ENCODE measurements around the gene EPS15. TPM values are rescaled to one million over a fixed set of nuclear protein-coding genes. Genes with fewer than 3 reads are reported as not detected.

EPS15 gene
- total RNA-seq, 4 donors from 2014 or later = 43.8 to 74.0 (median 59.9) TPM

DNA sequence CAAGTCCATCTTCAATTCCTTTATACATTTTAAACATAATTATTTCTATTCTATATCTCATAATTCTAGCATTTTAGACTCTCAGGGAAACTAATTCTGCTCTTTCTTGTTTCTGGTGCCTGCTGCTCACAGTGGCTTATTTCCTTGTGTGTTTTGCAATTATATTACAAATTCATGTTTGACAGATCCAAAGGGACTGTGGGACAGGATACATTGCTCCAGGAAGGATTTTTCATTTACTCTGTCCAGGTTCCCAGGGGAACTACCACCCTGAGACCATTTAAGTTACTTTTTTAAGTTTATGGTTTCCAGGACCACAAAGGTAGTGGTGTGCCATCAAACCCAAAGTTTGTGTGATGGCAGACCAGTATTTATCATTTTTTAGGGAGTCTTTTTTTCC is 195.3 kb downstream of the EPS15 start:
- intact Hi-C loops (cut with DNase I; ENCODE audit: low total_unique reads) (no loop called here), in situ Hi-C loops (cut with MboI; ENCODE audit: low pct_ligation_motif_present in 1 of 4, low pct_unique_long_range_greater_than_20kb in 1 of 4, low sequenced_read_pairs in 3 of 4) (no loop called here)
- Histone ChIP-seq H3K36me3 (no peaks in the 10 kb centered on the region), H3K4me1 (peaks cover 0 to 12% (median 7%) of the 10 kb centered on the region in 4 donors), H3K4me3 (no peak overlapping the region), H3K27ac (no peak overlapping the region), H3K9me3 (no peaks in the 10 kb centered on the region), H3K27me3 (no peaks in the 10 kb centered on the region)
- DNase-seq = no peak
- TF ChIP-seq, protein P1, sequence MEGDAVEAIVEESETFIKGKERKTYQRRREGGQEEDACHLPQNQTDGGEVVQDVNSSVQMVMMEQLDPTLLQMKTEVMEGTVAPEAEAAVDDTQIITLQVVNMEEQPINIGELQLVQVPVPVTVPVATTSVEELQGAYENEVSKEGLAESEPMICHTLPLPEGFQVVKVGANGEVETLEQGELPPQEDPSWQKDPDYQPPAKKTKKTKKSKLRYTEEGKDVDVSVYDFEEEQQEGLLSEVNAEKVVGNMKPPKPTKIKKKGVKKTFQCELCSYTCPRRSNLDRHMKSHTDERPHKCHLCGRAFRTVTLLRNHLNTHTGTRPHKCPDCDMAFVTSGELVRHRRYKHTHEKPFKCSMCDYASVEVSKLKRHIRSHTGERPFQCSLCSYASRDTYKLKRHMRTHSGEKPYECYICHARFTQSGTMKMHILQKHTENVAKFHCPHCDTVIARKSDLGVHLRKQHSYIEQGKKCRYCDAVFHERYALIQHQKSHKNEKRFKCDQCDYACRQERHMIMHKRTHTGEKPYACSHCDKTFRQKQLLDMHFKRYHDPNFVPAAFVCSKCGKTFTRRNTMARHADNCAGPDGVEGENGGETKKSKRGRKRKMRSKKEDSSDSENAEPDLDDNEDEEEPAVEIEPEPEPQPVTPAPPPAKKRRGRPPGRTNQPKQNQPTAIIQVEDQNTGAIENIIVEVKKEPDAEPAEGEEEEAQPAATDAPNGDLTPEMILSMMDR (IDR thresholded peaks at IDR 0.05) = no peak
- TF ChIP-seq EP300 (IDR thresholded peaks at IDR 0.05; ENCODE audit: low read depth) (no peak), POLR2AphosphoS5 (IDR thresholded peaks at IDR 0.05) (no peak), POLR2A (IDR thresholded peaks at IDR 0.05) (no peak)

DNA sequence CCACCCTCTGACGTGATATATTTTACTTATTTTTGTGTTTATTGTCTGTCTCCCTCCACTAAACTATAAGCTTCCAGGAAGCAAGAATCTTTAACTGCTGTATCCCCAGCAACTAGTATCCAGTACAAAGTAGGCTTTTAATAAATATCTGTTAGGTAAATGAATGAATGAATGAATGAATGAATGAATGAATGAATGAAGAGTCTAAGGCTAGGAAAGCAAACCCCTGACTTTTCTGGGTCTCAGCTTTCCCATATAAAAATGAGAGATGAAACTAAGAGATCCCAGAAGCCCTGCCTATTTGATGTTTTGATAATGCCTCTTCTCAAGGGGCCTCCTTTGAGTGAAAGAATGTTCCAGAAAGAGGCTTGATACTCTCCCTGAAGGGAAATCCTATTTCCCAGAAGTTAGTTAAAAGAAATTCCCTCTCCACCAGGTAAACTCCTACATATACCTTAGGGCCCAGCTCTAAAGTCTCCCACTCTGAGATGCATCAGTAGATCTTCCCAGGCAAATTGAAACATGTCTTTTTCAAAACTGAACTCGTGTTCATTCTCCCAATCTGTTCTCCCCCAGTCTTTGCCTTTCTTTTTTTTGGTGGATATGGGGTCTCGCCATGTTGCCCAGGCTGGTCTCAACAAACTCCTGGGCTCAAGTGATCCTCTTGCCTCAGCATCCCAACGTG is 196.5 kb downstream of the EPS15 start:
- TF ChIP-seq POLR2A (IDR thresholded peaks at IDR 0.05) (no peak), POLR2AphosphoS5 (IDR thresholded peaks at IDR 0.05) (no peak), EP300 (IDR thresholded peaks at IDR 0.05; ENCODE audit: low read depth) (no peak)
- TF ChIP-seq, protein P1 (IDR thresholded peaks at IDR 0.05) = no peak
- Histone ChIP-seq H3K4me1 (peaks cover 0 to 11% (median 7%) of the 10 kb centered on the region in 4 donors), H3K27ac (no peak overlapping the region), H3K36me3 (no peaks in the 10 kb centered on the region), H3K27me3 (no peaks in the 10 kb centered on the region), H3K4me3 (no peak overlapping the region), H3K9me3 (no peaks in the 10 kb centered on the region)
- WGBS, 2 donors (ENCODE audit: low coverage in 1 of 2) = 84 to 88% methylated on average over 4 of the region's 4 CpGs
- in situ Hi-C loops (cut with MboI; ENCODE audit: low pct_ligation_motif_present in 1 of 4, low pct_unique_long_range_greater_than_20kb in 1 of 4, low sequenced_read_pairs in 3 of 4) = no loop called here
- DNase-seq = no peak
- intact Hi-C loops (cut with DNase I; ENCODE audit: low total_unique reads) = no loop called here

DNA sequence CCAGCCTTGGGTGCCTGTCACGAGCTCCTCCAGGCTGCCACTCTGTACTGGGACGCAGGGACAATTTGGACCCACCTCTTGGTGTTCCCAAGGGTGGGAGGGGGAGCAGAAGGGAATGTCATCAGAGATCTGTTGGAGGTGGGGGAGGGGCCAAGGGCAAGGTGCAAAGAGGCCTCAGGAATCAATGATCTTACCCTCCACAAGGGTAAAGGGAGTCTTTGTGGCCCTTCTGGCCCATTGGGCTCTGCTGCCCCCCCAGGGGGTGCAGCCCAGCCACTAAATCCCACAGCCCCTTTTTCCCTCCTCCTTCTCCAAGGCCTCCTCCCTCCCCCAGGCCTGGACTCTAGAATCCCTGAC is 197.2 kb downstream of the EPS15 start:
- no peaks in the 10 kb centered on the region for H3K36me3 ChIP-seq
- intact Hi-C loops (cut with DNase I; ENCODE audit: low total_unique reads) (no loop called here), in situ Hi-C loops (cut with MboI; ENCODE audit: low pct_ligation_motif_present in 1 of 4, low pct_unique_long_range_greater_than_20kb in 1 of 4, low sequenced_read_pairs in 3 of 4) (no loop called here)
- 76% methylated on average over 2 of the region's 2 CpGs; no CpG with 5 or more reads in 1 of the 2 donors for WGBS, 2 donors (ENCODE audit: low coverage in 1 of 2)
- no peaks in the 10 kb centered on the region for H3K27me3 ChIP-seq
- TF ChIP-seq POLR2AphosphoS5 (IDR thresholded peaks at IDR 0.05) (no peak), EP300 (IDR thresholded peaks at IDR 0.05; ENCODE audit: low read depth) (no peak), POLR2A (IDR thresholded peaks at IDR 0.05) (no peak)
- TF ChIP-seq, protein P1 (IDR thresholded peaks at IDR 0.05) = no peak
- peaks cover 0 to 11% (median 7%) of the 10 kb centered on the region in 4 donors for H3K4me1 ChIP-seq
- H3K27ac ChIP-seq = peak overlapping the region in 3 of 4 donors; percentile 14 to 57 (median 39)
- no peaks in the 10 kb centered on the region for H3K9me3 ChIP-seq
- DNase-seq = no peak
- H3K4me3 ChIP-seq = no peak overlapping the region

DNA sequence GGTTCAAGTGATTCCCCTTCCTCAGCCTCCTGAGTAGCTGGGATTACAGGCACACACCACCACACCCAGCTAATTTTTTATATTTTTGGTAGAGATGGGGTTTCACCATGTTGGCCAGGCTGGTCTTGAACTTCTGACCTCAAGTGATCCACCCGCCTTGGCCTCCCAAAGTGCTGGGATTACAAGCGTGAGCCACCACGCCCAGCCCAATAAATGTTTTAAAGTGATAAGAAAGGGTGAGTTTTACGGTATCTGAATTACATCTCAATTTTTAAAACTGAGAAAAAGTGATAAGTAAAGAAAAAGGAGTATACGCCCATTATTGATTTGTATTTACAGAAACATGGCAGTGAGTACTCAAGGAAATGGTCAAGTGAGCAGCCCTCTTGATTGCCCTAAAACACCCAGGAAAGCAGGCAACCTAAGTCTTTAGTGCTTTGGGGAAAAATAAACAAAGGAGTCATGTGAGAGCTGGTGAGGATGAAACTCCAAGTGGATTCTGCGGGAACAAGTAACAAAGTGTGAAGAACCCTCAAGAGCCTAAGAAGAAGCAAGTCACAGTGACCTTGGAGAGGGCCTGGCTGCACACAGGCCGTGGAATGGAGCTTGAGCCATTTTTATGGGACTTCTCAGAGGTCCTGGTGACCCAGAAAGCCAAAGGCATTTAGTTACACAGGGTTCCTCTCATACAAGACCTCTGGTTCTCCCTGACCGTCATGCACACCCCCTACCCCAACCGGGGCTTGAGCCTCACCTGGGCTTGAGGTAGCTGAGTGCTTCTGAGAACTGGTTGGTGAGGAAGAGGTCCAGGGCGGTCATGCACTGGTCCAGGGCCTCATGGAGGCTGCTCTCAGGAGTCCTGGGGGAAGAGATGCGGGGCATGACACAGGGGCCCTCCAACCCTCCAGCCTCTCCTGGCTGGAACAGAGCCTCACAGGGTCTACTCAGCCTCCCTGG is 197.8 kb downstream of the EPS15 start:
- DNase-seq = no peak
- TF ChIP-seq POLR2AphosphoS5 (IDR thresholded peaks at IDR 0.05) = no peak
- no peak for TF ChIP-seq EP300 (IDR thresholded peaks at IDR 0.05; ENCODE audit: low read depth)
- TF ChIP-seq, protein P1 (IDR thresholded peaks at IDR 0.05) = no peak
- no peak for TF ChIP-seq POLR2A (IDR thresholded peaks at IDR 0.05)
- Histone ChIP-seq H3K27ac (peak overlapping the region; percentile 14 to 57 (median 30)), H3K27me3 (no peaks in the 10 kb centered on the region), H3K4me1 (peaks cover 0 to 11% (median 7%) of the 10 kb centered on the region in 4 donors), H3K4me3 (no peak overlapping the region), H3K36me3 (no peaks in the 10 kb centered on the region), H3K9me3 (no peaks in the 10 kb centered on the region)
- in situ Hi-C loops (cut with MboI; ENCODE audit: low pct_ligation_motif_present in 1 of 4, low pct_unique_long_range_greater_than_20kb in 1 of 4, low sequenced_read_pairs in 3 of 4) = no loop called here
- intact Hi-C loops (cut with DNase I; ENCODE audit: low total_unique reads) = no loop called here
- 59 to 66% methylated on average over 6 to 10 of the region's 11 CpGs for WGBS, 2 donors (ENCODE audit: low coverage in 1 of 2)

Measured in transverse colon (tissue), 4 donors.